Left hindlimb (tissue), 1 donor: ENCODE data around the gene SUMF1.

Experiments used
- DNase-seq: peaks from one replicate; pipeline ENCODE4 v3.0.0-alpha.2; 2018

Gene SUMF1

GRCh38 chr3:4375911-4376310 lies 91.2 kb downstream of the SUMF1 start:
- DNase-seq: no peak

GRCh38 chr3:4373669-4374068 lies 93.4 kb downstream of the SUMF1 start:
- no peak for DNase-seq

- no peak for DNase-seq
Observed at GRCh38 chr3:4362523-4362922, 104.5 kb downstream of the SUMF1 start.

DNA sequence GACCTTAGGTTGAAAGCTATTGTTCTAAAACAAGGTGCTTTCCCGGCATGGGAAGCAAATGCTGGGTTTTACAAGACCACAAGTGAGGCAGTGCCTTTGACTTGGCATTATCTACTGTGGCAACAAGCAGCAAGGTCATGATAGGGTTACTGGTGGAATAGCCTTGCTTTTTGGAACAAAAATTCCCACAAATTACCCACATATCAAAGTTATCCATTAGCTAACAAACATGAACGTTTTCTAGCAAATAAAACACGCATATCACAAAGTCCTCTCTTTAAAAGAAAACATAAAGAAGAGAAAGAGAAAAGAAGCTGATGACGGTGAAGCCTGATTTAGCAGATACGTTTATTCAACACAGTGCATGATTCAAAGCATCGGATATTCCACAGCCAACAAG lies 106.3 kb downstream of the SUMF1 start:
- DNase-seq: no peak

DNA sequence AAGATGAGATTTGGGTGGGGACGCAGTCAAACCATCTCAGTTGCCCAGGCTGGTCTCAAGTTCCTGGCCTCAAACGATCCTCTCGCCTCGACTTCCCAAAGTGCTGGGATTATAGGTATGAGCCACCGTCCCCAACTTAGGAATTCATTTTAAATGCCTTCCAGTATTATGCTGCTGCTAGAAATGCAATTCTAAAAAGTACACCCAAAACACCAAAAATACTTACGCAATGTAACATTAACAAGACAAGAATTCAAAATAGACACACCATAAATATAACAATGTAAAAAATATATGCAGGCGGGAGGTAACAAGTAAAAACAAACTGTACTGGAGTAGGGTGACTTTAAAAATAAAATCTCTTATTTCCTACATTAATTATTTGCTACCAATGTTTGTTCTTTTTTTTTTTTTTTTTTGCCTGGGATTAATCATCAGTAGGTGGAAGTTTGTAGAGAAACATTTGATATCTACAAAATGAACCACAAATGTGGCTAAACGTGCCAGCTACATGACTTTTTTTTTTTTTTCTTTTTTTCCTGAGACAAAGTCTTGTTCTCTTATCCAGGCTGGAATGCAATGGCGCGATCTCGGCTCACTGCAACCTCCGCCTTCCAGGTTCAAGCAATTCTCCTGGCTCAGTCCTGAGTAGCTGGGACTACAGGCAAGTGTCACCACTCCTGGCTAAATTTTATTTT lies 107.1 kb downstream of the SUMF1 start:
- DNase-seq: no peak

GRCh38 chr3:4358273-4358672 lies 108.8 kb downstream of the SUMF1 start:
- no peak for DNase-seq

GRCh38 chr3:4356546-4357410 lies 110.3 kb downstream of the SUMF1 start:
- DNase-seq: no peak

DNA sequence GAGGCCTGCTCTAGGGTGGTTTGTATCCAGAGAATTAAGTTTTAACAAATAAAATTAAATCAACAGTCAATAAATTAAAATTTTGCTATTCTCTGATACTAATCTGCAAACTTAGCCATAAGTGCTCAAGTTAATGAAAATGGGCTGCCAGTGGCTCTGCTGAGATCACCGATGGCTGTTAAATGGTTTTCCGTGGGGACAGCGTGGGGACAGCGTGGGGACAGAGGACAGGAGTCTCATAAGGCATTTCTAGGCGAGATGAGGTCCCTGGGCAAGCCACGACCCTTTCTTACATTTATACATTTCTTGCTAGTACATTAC lies 110.9 kb downstream of the SUMF1 start:
- no peak for DNase-seq

DNA sequence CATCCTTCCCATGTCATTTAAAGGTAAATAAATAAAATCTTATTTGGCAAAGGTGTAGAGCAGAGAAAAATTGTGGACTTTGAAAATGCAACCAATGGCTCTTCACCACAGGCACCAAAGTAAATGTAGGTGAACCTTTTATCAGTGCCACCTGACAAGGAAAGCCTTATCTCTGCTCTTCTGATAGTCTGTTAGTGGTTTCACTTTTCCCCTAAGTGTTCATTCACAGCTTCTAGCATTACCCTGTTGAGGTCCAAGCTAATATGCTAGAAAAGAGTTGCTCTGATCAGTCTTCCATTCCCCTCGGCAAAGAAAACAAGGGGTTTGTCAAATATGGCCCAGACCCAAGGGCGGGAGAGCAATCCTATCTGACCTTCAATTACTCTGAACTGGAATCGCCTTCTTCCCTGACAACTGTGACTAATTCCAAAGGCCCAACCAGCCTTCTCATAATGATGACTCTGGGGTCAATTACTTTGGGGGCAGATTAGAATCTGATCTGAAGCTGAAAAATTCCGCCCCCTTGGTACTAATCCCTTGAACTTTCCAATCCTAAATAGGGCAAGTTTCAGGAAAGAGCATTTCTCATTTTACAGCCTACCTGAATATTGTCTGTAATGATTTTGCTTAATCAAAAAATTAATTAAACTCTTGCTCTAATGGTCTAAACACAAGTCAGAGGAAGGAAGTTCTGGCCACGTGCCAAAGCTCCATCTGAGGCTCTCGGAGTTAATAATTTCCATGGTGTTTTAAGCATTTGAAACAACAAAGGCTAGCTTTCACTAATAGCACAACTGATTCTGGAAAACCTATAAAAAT lies 111.5 kb downstream of the SUMF1 start:
- no peak for DNase-seq

DNA sequence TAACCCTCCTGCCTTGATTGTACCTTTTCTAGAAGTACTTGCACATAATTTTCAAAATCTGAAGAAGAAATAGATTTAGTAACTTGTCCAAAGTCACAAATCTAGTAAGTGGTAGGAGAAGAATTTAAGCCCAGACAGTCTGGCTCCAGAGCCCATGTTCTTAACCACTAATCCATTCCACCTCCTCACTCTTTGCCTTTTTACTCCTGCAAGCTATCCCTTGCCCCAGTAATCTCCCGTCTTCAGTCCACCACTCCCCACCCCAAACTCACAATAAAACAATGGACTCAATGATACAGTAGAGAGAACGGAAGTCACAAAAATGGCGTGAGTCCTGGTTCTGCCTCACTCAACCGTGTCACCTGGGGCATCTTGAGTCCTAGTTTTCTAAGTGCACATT lies 115.2 kb downstream of the SUMF1 start:
- DNase-seq: no peak

- no peak for DNase-seq
Observed at GRCh38 chr3:4351164-4351855, 115.8 kb downstream of the SUMF1 start.

DNA sequence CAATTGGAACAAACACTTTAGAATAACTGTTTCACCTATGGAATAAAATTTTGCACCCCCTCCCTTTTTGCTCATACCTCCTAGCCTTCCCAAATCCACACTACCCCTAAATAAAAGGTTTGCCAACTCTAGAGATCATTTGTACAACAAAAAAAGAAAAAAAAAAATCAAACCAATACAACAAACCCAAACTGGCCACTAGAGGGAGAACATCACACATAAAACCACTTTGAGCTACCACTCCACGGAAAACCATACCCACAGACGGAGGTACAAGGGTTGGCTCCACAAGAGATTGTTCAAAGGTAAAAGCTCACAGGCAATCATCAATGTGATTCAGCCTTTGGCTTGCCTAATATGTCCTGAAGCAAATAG lies 116.3 kb downstream of the SUMF1 start:
- DNase-seq: peak; percentile 40

GRCh38 chr3:4343258-4343657 lies 123.8 kb downstream of the SUMF1 start:
- no peak for DNase-seq

DNA sequence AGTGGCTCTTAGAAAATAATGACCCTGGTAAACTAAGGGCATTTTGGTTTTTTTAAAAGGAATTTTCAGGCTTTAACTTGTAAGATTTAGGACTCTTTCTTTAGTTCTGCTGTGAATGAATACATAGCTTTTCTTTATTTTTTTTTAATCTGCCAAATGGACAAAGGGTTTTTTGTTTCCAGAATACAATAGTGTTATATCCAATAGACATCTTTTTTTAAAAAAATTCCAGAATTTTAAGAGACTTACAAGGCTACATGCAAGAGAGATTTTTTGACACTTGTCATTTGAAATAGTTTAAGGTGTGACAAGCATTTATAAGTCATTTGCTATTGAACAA lies 125.8 kb downstream of the SUMF1 start:
- no peak for DNase-seq

- DNase-seq: no peak
Observed at GRCh38 chr3:4340411-4341335, 126.4 kb downstream of the SUMF1 start.

DNA sequence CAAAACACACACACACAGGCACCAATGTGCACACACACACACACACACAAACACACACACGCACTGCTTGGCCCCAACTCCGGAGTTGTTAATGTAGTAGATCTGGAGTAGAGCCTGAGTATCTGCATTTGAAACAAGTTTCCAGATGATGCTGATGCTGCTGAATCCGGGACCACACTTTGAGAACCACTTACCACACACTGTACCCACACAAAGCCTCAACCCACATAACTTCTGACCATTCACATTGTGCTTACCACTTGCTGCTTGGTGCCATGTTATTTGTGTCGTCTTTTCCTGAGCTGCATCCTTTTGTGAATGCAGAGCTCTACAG lies 127.0 kb downstream of the SUMF1 start:
- DNase-seq: no peak

DNA sequence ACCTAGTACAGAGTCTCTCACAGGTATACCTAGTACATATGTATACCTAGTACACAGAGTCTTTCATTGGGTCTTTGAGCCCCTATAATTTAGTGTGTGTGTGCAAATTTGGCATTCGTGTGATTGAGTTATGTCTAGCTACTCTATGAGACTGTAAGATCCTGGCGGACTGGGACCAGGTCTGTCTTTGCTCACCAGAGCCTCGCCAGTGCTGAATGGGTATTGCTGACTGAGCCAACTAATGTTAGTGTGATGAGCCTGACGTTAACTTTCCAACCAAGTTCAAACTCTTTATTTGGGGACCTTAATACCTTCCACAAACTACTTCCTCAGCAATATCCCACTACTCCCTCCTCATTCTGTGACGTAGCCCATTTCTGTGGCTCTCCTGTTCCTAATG lies 128.3 kb downstream of the SUMF1 start:
- no peak for DNase-seq

DNA sequence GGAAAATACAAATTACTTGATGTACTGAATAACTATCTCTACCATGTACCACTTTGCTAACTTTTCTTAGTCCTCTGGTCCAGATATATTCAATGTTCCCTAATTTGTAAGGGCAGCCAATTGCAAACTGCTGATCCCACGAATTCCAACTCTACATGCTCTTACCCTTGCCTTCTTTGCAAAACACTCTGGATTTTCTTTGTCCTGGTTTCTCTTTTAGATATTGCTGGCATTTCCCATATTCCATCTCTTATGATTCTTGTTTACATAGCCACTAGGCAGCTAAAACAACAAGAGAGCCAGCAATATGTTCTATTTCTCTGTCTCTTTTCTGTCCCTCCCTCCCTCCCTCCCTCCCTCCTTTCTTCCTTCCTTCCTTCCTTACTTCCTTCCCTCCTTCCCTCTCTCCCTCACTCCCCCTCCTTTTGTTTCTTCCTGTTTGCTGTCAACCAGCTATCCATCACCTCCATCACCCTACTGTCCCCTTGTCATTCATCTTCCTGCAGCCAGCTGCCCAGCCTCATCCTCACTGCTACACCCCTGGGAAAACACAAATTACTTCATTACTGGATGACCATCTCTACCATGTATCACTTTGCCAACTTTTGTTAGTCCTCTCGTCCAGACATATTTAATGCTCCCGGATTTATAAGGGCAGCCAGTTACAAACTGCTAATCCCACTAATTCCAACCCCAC lies 130.1 kb downstream of the SUMF1 start:
- no peak for DNase-seq

DNA sequence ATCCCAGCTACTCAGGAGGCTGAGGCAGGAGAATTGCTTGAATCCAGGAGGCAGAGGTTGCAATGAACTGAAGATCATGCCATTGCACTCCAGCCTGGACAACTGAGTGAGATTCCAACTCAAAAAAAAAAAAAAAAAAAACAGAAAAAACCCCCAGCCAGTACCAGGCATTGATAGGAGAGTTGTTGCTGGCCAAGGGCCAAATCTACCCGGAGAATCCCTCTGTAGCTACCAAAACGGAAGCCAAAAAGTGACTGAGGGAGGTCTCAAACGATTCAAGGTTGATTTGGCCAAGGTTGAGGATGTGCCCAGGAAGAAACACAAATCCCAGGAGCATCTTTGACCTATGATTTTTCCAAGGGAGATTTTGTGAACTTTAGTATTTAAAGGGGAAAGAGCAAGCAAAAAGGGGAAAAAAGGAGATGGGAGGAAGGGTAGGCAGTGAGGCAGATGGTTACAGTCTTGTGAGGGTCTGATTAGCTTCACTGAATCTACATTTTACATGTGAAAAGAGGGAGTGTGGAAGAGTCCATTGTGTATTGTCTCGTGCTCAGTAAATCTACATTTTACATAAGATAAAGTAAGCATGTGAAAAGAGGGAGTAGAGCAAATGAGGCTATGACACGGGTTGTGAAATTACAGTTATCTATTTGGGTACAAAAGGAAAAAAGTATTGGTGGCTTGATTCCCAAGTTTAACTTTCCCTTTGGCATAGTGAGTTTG lies 131.1 kb downstream of the SUMF1 start:
- no peak for DNase-seq

DNA sequence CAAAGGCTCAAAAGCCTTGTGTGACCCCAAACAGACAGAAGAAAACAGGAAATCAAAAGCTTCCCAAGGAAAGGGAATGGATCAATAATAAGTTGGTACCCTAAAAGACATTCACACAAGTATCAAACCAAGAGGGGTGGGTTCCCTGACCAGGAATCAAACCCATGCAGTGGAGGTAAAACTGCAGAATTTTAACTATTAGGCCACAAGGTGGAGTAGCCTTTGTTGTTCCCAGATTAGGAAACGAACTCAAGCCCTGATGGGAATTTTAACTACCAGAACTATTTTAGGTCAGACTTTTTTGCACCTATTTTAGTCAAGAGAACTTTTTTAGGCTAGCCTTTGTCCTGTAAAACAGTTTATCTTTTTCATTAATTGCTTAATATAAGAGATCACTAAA lies 132.5 kb downstream of the SUMF1 start:
- DNase-seq: no peak

DNA sequence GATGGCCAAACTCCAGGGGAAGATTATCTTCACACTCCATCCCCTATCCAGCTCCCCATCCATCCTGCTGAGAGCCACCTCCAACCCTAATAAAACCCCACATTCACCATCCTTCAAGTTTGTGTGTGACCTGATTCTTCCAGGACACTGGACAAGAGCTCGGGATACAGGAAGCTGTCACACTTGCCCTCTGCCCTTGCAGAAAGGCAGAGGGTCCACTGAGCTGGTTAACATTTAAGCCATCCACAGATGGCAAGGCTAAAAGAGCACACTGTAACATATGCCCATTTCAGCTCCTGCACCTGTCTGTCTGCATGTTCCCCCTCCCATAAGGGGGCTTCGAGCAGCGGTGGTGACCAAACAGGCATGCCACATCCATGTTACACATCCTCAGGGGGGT lies 134.1 kb downstream of the SUMF1 start:
- DNase-seq: no peak
